Right lung (tissue), 5 donors: ENCODE results near the gene PITHD1. TPM values are rescaled to one million over a fixed set of nuclear protein-coding genes. Genes with fewer than 3 reads are reported as not detected.
"Not testable (repeated sequence)": the region's sequence is repeated elsewhere in the genome, so short reads cannot be mapped to it uniquely, and the experiment has no call there.

ENCODE experiments used
- DNase-seq, 2 donors: peaks; one replicate each; pipeline ENCODE4 v3.0.0-alpha.2; 2013
- polyA plus RNA-seq, 5 donors: library from polyadenylated mRNA; unstranded; fragments of 120-200 nt; gene quantifications; one replicate each; pipeline versions ENCODE4 v1.2.1 to v1.2.3, GENCODE V29; 2013; ENCODE audit warnings: inconsistent platforms in 1 of 5, low replicate concordance in 1 of 5; ENCODE audit not compliant: insufficient read length in 5 of 5, insufficient read depth in 1 of 5

The PITHD1 gene
- polyA plus RNA-seq, 5 donors: 52.7 to 70.2 (median 60.2) TPM

GRCh38 chr1:23772049-23772853 lies 6.0 kb upstream of the PITHD1 start:
- peak in 1 of 2 donors; percentile 65 for DNase-seq

DNA sequence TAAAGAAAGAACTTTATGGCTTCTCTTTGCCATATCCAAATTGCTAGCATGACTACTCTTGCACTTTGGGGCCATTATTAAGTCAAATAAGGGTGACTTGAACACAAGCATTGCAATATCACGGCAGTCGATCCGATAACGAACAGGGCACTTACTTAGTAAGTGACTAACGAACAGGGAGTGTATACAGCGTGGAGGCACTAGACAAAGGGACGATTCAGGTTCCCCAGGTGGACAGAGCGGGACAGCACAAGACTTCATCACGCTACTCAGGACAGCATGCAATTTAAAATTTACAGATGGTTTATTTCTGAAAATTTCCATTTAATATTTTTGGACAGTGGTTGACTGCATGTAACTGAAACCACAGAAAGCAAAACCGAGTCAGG lies 5.4 kb upstream of the PITHD1 start:
- DNase-seq: no peak

DNA sequence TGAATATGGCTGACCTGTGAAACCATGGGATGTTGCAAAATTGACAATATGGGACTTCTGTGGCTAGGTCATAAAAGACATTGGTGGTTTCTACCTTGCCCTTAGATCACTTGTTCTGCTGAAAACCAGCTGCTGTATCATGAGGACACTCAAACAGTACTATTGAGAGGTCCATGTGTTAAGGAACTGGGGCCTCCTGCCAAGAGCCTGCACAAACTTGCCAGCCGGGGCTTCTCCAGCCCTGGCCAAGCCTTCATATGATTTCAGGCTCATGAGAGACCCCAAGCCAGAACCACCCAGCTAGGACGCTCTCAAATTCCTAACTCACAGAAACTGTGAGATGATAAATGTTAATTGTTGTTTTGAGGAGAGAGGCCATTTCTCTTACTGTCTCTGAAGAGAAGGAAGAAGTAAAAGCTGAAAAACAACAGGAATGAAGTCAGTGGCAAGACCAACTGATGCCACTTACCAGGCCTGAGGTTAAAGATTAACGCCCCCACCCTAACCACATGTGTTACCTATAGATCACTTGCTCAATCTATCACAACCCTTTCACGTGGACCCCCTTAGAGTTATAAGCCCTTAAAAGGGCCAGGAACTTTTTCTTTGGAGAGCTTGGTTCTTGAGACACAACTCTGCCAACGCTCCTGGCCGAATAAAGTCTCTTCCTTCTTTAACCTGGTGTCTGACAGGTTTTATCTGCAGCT lies 3.9 kb upstream of the PITHD1 start:
- no peak for DNase-seq

GRCh38 chr1:23776217-23776616 lies 2.0 kb upstream of the PITHD1 start:
- no peak for DNase-seq

DNA sequence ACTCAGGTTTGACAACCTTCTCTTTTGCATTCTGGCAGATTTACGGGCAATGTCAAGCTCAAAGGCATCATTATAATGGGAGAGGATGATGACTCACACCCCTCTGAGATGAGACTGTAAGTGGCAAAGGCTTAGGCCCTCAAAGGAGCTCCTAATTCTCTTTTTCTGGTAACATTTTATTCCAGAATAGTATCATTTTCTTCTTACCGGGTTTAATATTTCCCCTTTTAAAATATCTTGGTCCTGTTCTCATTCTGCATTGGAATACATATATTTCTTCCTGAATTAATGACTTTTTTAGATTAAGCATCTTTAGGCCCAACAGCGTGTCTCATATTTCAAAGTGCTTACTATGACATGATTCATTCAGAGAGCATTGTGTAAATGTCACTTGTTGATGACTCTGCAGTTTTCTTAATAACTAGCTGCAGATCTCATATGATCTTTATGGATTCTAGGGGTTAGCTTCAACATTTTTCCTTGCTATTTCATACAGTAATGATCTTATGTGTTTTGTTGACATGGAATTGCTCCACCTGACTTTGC lies 1.7 kb downstream of the PITHD1 start:
- DNase-seq: no peak

- DNase-seq: not testable (repeated sequence)
Measured at GRCh38 chr1:23783141-23783540, 4.9 kb downstream of the PITHD1 start.

DNA sequence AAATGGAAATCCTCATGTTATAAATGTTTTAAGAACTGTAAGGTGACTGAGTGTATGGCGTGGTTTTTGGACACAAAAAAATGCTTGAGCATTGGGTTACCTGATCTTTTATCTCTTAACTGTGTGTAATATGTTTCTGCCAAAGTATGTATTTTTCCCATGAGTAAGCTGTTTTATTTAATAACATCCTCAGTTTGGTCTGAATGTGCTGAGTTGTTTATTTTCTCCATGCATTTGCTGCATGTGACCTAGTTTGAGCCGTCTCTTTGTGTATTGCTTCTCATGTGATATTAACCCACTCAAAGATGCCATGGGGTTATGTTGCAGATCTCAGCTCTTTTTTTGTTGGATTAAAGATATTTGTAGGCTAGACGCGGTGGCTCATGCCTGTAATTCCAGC lies 6.6 kb downstream of the PITHD1 start:
- DNase-seq: no peak

DNA sequence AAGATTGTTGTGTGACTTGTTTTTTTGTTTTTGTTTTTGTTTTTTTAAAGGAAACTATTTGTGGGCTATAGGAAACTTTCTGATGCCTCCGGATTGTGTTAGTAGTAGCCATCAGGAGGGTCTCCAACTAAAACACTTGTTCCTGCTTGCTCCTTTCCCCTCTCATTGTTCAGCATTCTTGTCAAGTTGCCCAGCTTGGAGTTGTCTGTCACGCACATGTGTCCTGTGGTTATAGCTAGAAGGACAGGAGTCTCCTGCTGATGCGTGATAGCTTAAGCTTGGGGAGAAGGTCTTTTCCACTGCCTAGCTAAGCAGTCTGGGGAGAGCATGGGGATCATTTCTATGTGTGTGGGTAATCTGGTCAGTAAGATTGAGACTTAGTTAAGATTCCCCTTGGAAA lies 9.5 kb downstream of the PITHD1 start:
- no peak for DNase-seq

- no peak for DNase-seq
Measured at GRCh38 chr1:23788695-23789094, 10.5 kb downstream of the PITHD1 start.

GRCh38 chr1:23790696-23791515 lies 12.7 kb downstream of the PITHD1 start, which contains the start of gene LYPLA2:
Gene LYPLA2, plus strand, starts transcription at chr1:23791145. Its CDS starts 1,538 bp downstream, at chr1:23792683.
- DNase-seq: peak; percentile 89 to 90

GRCh38 chr1:23791516-23792047 lies 13.4 kb downstream of the PITHD1 start:
- no peak for DNase-seq

DNA sequence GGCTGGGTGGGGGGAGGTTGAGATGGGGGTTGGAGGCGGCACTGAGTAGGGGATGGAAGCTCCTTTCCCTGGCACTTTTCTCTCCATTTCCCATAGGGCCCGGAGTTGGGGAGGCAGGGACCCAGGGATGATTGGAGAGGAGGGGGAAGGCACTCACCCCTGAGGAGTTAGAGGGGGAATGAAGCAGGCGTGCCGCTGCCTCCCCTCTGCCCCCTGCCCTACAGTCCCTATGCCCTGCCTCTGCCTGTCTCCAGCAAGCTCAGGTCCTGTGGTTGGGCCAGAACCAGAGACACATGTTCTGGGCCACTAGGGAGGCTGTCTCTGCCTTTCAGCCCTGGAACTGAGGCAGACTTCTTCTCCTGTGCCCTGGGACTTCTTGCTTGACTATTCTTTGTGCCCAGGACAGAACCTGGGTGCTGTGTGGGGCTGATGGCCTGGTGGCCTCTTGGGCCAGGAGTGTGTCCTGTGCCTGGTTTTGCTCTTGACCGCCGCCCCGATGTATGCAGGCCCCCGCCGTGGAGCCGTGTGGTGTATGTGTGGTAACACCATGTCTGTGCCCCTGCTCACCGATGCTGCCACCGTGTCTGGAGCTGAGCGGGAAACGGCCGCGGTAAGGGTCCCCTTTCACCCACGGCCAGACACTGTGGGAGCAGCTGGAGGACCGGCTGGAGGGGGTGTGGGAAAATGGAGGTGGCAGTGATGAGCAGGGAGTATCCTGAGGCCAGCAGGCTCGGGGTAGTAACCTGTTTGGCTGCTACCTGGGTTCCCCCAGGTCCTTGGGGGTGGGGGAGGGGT lies 14.1 kb downstream of the PITHD1 start:
- DNase-seq: no peak

DNA sequence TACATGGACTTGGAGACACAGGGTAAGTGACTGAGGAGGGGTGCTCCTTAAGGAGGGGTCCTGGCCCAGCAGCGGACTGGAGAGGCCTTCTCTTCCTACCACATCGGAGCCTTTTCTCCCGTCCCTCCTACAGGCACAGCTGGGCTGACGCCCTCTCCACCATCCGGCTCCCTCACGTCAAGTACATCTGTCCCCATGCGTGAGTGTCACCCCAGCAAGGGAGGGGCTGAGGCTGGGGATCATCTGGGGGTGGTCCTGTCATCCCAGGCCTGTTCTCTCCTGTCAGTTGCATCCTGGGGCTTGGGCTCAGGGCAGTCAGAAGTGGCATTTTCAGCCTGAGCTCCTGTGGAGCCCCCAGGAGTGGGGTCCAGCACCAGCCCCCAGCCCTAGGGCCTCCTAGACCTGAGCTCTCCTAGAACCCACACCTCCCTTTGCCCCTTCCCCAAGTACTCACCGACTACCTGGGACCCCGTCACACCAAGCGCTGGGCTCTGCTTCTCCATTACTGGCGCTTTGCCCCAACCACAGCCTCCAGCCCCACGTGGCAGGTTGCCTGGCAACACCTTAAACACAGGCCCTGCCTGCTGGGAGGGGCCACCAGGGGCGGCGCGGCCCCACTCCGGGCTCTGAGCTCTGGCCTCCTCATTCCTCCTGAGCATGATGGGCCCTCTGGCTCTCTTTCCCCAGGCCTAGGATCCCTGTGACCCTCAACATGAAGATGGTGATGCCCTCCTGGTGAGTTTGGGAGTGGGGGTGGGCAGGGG lies 15.0 kb downstream of the PITHD1 start:
- no peak for DNase-seq

DNA sequence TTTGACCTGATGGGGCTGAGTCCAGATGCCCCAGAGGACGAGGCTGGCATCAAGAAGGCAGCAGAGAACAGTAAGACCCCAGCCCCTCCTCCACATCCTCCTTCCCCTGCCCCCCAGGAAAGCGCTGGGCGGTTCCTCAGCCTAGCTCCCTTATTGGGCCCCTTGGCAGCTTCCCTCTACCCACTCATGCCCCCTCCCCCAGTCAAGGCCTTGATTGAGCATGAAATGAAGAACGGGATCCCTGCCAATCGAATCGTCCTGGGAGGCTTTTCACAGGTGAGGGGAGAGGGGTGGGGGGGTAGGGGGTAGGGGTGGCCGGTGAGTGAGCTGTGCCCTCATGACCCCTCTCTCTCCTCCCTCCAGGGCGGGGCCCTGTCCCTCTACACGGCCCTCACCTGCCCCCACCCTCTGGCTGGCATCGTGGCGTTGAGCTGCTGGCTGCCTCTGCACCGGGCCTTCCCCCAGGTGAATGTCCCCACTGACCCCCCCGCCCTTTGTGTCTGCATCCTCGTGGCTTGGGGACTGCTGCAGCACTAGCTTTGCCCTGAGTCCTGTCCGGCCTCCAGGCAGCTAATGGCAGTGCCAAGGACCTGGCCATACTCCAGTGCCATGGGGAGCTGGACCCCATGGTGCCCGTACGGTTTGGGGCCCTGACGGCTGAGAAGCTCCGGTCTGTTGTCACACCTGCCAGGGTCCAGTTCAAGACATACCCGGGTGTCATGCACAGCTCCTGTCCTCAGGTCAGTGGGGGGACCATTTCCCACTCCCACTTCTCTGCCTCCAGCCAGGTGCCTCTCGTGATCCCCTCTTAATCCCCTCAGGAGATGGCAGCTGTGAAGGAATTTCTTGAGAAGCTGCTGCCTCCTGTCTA lies 15.9 kb downstream of the PITHD1 start:
- no peak for DNase-seq

- DNase-seq: not testable (repeated sequence)
Measured at GRCh38 chr1:23794732-23795182, 16.5 kb downstream of the PITHD1 start.

DNA sequence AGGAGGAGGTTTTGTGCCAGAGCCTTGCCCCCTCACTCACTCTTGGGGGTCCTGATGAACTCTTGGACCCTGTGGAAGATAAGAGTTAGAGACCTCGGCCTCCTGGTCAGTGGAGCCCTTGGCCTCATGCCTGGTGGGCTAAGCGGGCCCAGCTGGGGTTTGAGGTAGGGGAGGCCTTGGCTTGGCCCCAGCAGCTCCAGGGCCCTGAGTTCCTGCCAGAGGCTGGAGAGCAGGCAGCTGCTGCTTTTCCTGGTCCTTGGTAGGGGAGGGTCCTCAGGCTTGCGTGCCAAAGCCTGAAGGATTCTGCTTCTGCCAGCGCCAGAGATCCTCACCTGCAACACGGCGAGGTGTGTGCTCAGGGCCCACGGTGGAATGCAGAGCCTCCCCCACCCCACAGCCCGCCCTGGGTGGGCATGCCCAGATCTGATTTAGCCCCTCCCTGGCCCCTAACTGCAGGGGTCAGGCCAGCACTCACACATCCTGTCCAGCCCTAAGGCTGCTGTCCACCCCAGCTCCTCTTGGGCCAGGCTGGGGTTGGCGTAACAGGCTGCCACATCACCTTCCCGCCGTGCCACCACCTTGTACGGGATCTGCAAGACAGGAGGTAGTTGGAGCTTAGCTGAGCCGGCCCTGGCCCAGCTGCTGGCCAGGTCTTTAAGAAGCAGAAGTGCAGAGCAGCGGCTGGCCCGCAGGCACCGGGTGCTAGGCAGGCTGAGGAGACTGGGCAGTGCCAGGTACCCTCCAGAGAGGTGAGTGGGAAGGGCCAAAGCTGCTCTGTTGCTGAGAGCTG lies 17.7 kb downstream of the PITHD1 start:
- DNase-seq: no peak

DNA sequence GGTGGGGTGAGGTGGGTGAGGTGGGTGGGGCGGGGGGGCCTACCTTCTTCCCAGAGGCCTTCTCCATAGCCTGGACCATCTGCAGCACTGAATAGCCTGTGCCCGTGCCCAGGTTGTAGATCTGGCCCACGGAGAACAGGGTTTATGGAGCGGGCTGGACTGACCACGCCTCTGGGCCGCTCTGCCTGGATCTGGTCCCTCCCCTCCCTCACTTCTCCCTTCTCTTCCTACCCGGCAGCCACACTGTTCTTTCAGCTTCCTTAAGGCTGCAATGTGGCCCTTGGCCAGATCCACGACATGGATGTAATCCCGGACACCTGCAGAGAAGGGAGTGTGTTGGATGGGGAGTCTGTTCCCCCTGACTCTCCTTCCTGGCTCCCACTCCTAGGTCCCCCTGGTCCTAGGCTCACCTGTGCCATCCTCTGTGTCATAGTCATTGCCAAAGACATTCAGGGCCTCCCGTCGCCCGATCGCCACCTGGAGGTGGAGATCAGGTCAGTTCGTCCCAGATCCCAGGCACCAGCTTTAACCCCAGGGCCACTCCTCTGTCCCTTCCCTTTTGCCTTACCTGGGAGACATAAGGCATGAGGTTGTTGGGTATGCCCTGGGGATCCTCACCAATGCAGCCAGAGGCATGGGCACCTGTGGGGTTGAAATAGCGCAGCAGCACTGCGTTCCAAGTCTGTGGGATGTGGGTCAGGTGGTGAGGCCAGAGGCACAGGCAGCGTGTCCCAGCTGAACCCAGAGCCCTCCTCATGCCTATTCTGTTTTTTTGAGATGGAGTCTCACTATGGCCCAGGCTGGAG lies 18.5 kb downstream of the PITHD1 start:
- no peak for DNase-seq
